ENCODE data around the gene SDS.
A peak's percentile ranks its signal among the peaks of the same experiment; 100 is the strongest.
"Not testable (repeated sequence)": the region's sequence is repeated elsewhere in the genome, so short reads cannot be mapped to it uniquely, and the experiment has no call there.

The SDS gene

GRCh38 chr12:113374823-113375428, 28.8 kb downstream of the SDS start:
- no peak for DNase-seq (ENCODE audit: low spot score)

GRCh38 chr12:113373969-113374368, 29.7 kb downstream of the SDS start:
- DNase-seq (ENCODE audit: low spot score): no peak

DNA sequence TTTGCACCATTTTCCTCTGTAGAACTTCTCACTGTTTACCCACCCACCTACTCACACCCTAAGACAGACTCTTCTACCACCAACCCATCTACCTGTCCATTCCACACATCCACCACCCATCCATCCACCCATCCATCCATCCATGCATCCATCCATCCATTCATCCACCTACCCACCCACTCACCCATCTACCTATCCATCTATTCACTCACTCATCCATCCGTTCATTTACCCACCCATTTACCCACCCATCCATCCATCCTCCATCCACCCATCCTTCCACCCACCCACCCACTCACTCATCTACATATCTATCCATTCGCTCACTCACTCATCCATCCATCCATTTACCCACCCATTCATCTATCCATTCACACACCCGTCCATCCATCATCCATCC, 30.2 kb downstream of the SDS start:
- DNase-seq (ENCODE audit: low spot score): no peak

GRCh38 chr12:113372371-113372770, 31.3 kb downstream of the SDS start:
- DNase-seq (ENCODE audit: low spot score): no peak

DNA sequence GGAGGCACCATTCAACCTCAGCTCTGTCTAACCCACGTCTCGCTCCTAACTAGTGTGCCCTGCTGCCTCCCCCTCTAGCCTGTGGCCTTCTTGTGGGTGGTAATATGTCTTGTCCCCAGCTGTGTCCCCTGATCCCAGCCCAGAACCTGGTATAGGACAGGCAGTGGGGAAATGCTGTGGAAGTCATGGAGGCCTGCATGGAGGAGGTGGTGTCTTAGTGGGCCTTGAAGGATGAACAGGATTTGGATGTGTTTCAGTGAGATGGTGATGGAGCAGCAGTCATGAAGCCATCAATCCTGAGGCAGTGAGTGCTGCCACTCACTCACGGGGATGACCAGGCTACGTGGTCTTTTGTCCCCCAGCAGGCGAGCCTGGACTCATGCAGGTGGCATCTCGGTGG, 31.9 kb downstream of the SDS start:
- no peak for DNase-seq (ENCODE audit: low spot score)

DNA sequence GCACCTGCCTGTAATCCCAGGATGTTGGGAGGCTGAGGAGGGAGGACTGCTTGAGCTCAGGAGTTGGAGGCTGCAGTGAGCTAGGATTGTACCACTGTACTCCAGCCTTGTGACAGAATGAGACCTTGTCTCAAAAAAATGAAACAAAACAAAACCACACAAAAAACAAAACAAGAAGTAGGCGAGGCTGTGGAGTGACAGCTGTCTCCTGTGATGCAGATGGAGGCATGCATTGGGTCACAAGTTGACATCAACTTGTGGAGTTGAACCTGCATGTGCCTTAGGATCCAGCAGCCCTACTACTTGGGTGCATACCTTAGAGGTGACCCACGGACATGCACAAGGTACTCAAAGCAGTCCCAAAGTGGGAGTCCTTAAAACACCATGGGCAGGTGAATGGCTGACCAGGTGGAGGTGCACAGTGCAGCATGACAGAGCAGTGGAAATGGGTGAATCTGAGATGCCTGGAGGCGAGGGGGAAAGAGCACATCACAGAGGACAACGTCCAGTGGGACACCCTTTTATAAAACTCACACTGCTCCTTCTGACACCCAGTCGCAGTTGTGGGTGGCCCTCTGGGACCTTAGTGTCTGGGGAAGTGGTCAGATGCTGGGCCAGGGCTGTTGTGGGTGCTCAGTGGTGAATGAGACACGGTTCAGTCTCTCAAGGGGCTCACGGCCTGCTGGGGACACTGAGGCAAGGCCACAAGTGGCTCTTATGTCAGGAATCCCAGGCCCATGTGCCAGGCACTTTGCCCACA, 32.6 kb downstream of the SDS start:
- no peak for DNase-seq (ENCODE audit: low spot score)

DNA sequence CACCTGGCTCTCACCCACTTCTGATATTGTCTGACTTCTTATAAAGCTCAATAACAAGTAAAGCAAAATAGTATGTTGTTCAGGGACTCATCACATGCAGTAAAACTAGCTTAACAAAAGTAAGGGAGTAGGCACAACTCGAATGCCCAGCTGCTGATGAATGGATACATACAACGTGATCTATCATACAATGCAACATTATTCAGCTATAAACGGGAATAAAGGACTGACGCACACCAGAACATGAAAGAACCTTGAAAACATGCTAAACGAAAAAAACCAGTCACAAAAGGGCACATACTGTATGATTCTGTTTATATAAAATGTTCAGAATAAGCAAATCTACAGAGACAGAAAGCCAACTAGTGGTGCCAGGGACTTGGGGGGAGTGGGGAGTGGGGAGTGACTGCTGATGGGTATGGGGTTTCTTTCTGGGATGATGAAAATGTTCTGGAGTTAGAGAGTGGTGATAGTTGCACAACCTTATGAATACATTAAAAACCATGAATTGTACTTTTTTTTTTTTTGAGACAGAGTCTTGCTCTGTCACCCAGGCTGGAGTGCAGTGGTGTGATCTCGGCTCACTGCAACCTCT, 34.2 kb downstream of the SDS start:
- no peak for DNase-seq (ENCODE audit: low spot score)

DNA sequence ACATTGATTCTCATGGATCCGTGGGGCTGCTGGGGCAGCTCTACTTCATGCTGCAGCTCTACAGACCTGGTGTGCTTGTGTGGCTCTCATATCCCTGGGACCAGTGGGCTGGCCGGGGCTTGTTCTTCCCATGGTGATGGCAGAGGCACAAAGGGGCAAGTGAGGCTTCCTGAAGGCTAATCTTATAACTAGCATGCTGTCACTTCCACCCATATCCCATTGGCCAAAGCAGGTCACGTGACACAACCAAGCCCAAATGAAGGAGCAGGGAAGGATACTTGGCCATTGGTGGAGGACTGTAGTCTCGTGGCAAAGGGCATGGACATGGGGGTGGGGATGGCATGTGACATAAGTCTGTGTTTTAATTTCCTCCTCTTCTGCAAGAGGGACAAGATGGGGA, 35.4 kb downstream of the SDS start:
- no peak for DNase-seq (ENCODE audit: low spot score)

GRCh38 chr12:113366827-113367226, 36.9 kb downstream of the SDS start:
- no peak for DNase-seq (ENCODE audit: low spot score)

DNA sequence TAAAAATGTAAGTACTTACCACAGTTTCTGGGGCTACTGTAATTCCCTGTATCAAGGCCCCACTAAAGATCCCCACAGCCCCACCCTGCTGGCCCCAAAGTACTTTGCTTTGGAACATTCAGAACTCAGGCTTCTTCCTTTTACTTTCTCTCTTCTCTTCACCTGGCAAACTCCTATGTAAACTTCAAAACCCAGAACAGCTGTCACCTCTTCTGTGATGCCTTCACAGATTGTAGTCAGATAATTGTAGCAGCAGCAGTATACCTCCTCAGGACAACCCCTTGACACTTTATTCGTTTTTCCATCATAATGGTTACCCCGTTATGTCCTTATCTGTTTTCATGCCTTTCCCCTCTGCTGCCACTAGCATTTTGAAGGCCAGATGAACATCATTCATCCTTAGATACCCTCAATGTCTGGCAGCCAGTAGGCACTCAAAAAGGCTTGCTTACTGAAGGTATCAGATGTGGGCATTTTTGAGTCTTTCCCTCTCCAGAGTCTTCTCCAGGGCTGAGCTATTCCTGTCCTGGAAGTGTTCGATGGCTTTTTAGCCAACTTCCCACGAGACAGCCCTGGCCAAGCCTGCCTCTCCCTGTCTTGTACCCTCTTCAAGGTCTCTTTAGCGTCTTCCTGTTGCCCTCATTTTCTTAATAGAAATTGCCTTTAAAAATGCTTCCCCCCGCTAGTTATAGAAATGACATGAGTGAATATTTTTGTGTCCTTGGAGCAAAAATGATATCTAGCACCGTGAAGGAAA, 37.9 kb downstream of the SDS start:
- no peak for DNase-seq (ENCODE audit: low spot score)

DNA sequence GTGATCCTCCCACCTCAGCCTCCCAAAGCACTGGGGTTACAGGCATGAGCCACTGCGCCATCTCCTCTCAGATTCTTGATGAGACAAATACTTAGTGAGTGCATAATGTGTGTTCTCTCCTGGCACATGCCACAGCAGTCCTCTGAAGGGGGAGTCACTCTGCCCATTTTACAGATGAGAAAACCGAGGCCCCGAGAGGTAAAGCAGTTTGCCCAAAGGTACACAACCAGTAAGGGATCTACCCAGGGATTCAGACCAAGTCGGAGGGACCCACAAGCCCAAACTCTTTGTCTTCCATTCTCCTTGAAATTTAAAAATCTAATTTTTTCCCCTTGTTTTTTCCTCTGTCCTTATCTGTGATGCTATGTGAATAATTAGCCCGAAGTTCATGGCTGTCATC, 39.0 kb downstream of the SDS start:
- DNase-seq (ENCODE audit: low spot score): no peak

- no peak for DNase-seq (ENCODE audit: low spot score)
Observed at GRCh38 chr12:113361574-113362370, 41.9 kb downstream of the SDS start.

- no peak for DNase-seq (ENCODE audit: low spot score)
Observed at GRCh38 chr12:113359939-113360748, 43.5 kb downstream of the SDS start.

- no peak for DNase-seq (ENCODE audit: low spot score)
Observed at GRCh38 chr12:113359133-113359938, 44.4 kb downstream of the SDS start.

- DNase-seq (ENCODE audit: low spot score): peak; percentile 94
Observed at GRCh38 chr12:113358381-113359132, 45.1 kb downstream of the SDS start, which contains the start of gene PLBD2. Gene PLBD2, plus strand, starts transcription at chr12:113358587. Its CDS starts 14 bp downstream, at chr12:113358601.

GRCh38 chr12:113354192-113354591, 49.5 kb downstream of the SDS start:
- DNase-seq (ENCODE audit: low spot score): not testable (repeated sequence)

GRCh38 chr12:113351089-113351488, 52.6 kb downstream of the SDS start:
- DNase-seq (ENCODE audit: low spot score): no peak

- DNase-seq (ENCODE audit: low spot score): no peak
Observed at GRCh38 chr12:113348849-113349536, 54.7 kb downstream of the SDS start.

GRCh38 chr12:113347892-113348291, 55.8 kb downstream of the SDS start:
- DNase-seq (ENCODE audit: low spot score): no peak

Measured in CD4-positive, alpha-beta T cell treated with Interleukin-2 at 100 ng/mL for 4 hours (primary cell).